GM10266 (cell line): ENCODE data around the gene IL1RAP.
"Not testable (repeated sequence)": the region's sequence is repeated elsewhere in the genome, so short reads cannot be mapped to it uniquely, and the experiment has no call there.

Experiments
- DNase-seq: peaks from one replicate; pipeline ENCODE4 v3.0.0; 2012; ENCODE audit errors: extremely low spot score
- TF ChIP-seq, protein P1 (sequence below): IDR thresholded peaks from 2 replicates; pipeline ENCODE4 v1.5.1; 2012; ENCODE audit warnings: mild to moderate bottlenecking, low read depth; ENCODE audit not compliant: control insufficient read depth, insufficient read depth; ENCODE audit errors: missing control alignments

The IL1RAP gene

DNA sequence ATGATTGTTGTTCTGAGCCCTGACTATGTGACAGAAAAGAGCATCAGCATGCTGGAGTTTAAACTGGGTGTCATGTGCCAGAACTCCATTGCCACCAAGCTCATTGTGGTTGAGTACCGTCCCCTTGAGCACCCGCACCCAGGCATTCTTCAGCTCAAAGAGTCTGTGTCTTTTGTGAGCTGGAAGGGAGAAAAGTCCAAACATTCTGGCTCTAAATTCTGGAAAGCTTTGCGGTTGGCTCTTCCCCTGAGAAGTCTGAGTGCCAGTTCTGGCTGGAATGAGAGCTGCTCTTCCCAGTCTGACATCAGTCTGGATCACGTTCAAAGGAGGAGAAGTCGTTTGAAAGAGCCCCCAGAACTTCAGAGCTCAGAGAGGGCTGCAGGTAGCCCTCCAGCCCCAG is 142.0 kb downstream of the IL1RAP start:
- no peak for DNase-seq
- TF ChIP-seq, protein P1, sequence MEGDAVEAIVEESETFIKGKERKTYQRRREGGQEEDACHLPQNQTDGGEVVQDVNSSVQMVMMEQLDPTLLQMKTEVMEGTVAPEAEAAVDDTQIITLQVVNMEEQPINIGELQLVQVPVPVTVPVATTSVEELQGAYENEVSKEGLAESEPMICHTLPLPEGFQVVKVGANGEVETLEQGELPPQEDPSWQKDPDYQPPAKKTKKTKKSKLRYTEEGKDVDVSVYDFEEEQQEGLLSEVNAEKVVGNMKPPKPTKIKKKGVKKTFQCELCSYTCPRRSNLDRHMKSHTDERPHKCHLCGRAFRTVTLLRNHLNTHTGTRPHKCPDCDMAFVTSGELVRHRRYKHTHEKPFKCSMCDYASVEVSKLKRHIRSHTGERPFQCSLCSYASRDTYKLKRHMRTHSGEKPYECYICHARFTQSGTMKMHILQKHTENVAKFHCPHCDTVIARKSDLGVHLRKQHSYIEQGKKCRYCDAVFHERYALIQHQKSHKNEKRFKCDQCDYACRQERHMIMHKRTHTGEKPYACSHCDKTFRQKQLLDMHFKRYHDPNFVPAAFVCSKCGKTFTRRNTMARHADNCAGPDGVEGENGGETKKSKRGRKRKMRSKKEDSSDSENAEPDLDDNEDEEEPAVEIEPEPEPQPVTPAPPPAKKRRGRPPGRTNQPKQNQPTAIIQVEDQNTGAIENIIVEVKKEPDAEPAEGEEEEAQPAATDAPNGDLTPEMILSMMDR, result no peak

DNA sequence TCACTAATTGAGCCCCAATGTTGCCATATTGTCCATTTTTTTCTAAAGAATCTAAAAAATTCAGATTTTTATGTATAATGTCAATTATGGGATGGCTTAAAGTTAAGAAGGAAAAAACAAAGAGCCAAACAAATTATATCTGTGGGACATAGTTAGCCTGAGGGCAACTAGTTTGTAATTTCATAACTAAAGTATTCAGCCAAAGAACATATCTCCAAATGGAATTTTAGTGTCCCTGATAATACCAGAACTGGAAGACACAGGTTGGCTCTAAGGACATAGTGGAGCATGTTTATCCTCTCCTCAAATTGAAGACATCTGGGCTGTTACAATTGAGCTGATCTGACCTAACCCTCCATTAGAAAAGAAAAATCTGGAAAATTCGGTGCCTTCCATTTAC is 144.2 kb downstream of the IL1RAP start:
- TF ChIP-seq, protein P1, result no peak
- DNase-seq, result no peak

DNA sequence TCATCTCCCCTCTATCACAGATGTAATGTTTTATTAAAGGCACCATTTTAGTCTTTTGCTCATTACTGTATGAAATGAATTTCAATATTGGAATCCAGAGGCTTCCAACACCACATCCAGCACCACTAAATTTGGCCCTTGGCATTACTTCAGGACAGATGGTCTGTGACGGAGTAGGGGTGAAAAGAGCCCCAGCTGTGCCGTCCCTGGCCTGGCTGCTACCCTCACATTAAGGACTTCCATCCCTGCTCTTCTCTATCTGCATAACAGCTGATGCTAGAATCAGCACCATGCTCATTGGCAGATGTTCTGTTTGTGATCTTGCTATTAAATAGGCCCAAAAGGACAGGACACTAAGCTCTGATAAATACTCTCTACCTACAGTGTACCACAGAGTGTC is 152.9 kb downstream of the IL1RAP start:
- TF ChIP-seq, protein P1, result no peak
- DNase-seq, result no peak

DNA sequence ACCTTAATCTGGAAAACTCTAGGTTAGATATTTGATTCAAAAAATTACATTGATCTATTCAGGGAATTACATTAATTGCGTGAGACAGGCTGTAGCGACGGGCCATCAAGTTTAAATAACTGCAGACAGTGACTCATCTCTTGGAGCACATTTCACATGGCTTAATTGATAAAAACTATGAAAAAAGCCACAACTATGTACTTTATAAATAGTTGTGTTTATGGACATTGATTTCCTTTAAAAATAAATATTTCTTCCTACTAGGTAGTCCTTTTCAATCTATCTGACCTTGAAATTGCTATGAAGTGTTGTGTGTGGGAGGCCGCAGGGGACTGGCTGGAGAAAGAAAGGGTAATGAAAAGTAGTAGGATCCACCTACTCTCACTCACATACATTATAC is 157.8 kb downstream of the IL1RAP start:
- TF ChIP-seq, protein P1, result no peak
- no peak for DNase-seq

DNA sequence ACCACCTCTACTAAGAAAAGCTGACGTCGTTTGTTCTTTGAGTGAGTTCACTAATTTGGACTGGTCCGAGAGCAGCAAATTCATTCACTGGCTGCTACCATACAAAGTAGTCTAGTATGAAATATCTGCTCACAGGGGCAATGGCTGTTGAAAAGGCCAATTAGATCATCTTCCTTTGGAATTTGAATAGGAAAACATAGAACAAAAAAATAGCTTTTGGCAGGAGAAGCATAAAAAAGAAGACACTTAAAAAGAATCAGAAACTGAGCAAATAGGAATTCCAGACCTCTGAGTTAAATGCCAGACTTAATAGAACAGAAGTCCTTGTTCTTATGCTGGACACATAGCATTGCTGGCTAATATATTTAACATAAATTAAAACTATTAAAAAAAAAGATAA is 159.3 kb downstream of the IL1RAP start:
- TF ChIP-seq, protein P1, result no peak
- no peak for DNase-seq

DNA sequence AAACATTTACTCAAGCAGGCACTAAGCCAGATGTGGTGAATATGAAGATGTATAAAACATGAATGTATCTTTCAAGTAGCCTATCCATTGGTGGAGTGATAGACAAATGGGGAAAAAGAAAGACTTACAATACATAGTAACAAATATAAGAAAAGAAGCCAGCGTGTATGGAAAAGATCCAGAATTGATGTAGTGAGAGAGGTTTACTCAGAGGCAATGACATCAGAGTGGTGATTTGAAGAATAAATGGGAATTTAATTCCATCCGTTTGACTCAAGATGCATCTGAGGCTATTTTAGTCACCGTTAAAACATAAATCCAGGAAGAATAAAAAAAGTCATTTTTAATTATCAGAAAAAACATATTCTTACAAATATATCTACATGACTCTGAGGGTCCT is 162.6 kb downstream of the IL1RAP start:
- TF ChIP-seq, protein P1, result no peak
- DNase-seq, result no peak

DNA sequence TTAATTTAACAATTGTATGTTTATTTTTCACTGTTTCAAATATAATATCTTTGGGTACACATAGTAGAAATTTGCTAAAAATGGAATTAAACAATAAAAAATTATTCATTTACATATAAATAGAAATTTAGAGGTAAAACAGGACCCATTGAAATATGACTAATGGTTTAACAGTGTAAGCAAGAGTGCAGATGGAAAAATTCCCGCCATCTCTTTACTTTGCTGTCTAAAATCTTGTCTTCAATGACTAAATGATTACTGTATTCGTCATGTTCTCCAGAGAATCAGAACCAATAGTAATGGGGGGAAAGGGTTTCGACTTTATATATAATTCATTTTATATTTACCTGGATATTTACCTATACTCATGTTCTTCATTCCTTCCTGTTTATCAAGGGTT is 163.1 kb downstream of the IL1RAP start:
- TF ChIP-seq, protein P1, result no peak
- DNase-seq, result no peak

DNA sequence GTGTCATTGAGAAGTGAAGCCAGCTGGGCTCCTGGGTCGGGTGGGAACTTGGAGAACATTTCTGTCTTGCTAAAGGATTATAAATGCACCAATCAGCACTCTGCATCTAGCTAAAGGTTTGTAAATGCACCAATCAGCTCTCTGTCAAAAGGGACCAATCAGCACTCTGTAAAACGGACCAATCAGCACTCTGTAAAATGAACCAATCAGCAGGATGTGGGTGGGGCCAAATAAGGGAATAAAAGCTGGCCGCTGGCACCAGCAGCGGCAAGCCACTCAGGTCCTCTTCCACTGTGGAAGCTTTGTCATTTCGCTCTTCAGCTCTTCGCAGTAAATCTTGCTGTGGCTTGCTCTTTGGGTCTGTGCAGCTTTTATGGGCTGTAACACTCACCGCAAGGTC is 164.0 kb downstream of the IL1RAP start:
- DNase-seq, result not testable (repeated sequence)
